IMR-90 (cell line): ENCODE data around the gene SERBP1.

ENCODE experiments used
- BHLHE40 ChIP-seq: fragments of 150-350 bp; IDR thresholded peaks from 2 replicates; pipeline ENCODE4 v1.6.1; 2016; ENCODE audit warnings: mild to moderate bottlenecking, low read depth, low read length
- CEBPB ChIP-seq: IDR thresholded peaks from 2 replicates; pipeline ENCODE4 v1.6.1; 2012; ENCODE audit warnings: low read depth, low read length, improper control_type of control experiment
- ELK1 ChIP-seq: fragments of 150-350 bp; IDR thresholded peaks from 2 replicates; pipeline ENCODE4 v1.6.1; 2016; ENCODE audit warnings: low read depth, mild to moderate bottlenecking, low read length, moderate library complexity, borderline replicate concordance
- MXI1 ChIP-seq: IDR thresholded peaks from 2 replicates; pipeline ENCODE4 v1.6.1; 2012; ENCODE audit warnings: low read depth, mild to moderate bottlenecking, low read length, moderate library complexity, borderline replicate concordance
- NFE2L2 ChIP-seq: fragments of 150-350 bp; IDR thresholded peaks from 2 replicates; pipeline ENCODE4 v1.6.1; 2016; ENCODE audit warnings: low read depth, mild to moderate bottlenecking, low read length
- POLR2A ChIP-seq: IDR thresholded peaks from 2 replicates; pipeline ENCODE4 v1.6.1; 2012; ENCODE audit warnings: mild to moderate bottlenecking, low read depth, low read length
- RAD21 ChIP-seq: IDR thresholded peaks from 2 replicates; pipeline ENCODE4 v1.6.1; 2012; ENCODE audit warnings: low read length, improper control_type of control experiment
- USF2 ChIP-seq: fragments of 150-350 bp; IDR thresholded peaks from 2 replicates; pipeline ENCODE4 v1.6.1; 2017; ENCODE audit warnings: mild to moderate bottlenecking, antibody characterized with exemption, low read length, low read depth
- TF ChIP-seq, protein P1 (sequence below): conservative IDR thresholded peaks from 2 replicates; pipeline ENCODE4 v1.5.1; 2012; ENCODE audit warnings: mild to moderate bottlenecking, low read depth, low read length, improper control_type of control experiment

GRCh38 chr1:67372898-67373297, 57.3 kb downstream of the SERBP1 start:
- TF ChIP-seq, protein P1, sequence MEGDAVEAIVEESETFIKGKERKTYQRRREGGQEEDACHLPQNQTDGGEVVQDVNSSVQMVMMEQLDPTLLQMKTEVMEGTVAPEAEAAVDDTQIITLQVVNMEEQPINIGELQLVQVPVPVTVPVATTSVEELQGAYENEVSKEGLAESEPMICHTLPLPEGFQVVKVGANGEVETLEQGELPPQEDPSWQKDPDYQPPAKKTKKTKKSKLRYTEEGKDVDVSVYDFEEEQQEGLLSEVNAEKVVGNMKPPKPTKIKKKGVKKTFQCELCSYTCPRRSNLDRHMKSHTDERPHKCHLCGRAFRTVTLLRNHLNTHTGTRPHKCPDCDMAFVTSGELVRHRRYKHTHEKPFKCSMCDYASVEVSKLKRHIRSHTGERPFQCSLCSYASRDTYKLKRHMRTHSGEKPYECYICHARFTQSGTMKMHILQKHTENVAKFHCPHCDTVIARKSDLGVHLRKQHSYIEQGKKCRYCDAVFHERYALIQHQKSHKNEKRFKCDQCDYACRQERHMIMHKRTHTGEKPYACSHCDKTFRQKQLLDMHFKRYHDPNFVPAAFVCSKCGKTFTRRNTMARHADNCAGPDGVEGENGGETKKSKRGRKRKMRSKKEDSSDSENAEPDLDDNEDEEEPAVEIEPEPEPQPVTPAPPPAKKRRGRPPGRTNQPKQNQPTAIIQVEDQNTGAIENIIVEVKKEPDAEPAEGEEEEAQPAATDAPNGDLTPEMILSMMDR: no peak
- TF ChIP-seq USF2 (no peak), BHLHE40 (no peak), CEBPB (no peak), POLR2A (no peak), MXI1 (no peak), RAD21 (no peak), NFE2L2 (no peak), ELK1 (no peak)
